Panc1 (cell line): ENCODE data around the gene MAD1L1. TPM values are rescaled to one million over a fixed set of nuclear protein-coding genes. Genes with fewer than 3 reads are reported as not detected.

Experiments used
- ATAC-seq: fragments of 200-7000 bp; cut with Tn5 transposase; 2 replicates; pipeline ENCODE4 v1.9.1; 2020; ENCODE audit warnings: mild to moderate bottlenecking, moderate library complexity
- BruUV-seq: library from RNA; stranded (reverse); fragments of 400-500 nt; replicated peaks from 2 replicates; lab custom pipeline; 2021; lab: Mats Ljungman, UMichigan
- CTCF ChIA-PET: fragments of 300-600 bp; sonication (Branson Sonifier 250); formaldehyde crosslinking; loops from one replicate; lab custom pipeline; 2022; ENCODE audit warnings: antibody characterized with exemption; lab: Charles Lee
- POLR2A ChIA-PET: fragments of 300-600 bp; sonication (Branson Sonifier 250); formaldehyde crosslinking; loops from one replicate; lab custom pipeline; 2022; ENCODE audit warnings: antibody characterized with exemption; lab: Charles Lee
- DNase-seq: peaks from one replicate; pipeline ENCODE4 v3.0.0-alpha.2; 2010; ENCODE audit warnings: low read depth, low spot score
- H3K27ac ChIP-seq: 2 replicates; pipeline ENCODE4 v1.5.1; 2011; ENCODE audit warnings: mild to moderate bottlenecking, low read length, inconsistent platforms
- H3K27me3 ChIP-seq: fragments of 200-500 bp; sonication (Bioruptor generic); 2 replicates; pipeline ENCODE4 v1.6.0; 2014; ENCODE audit warnings: low read length, inconsistent platforms; ENCODE audit not compliant: control insufficient read depth, insufficient read depth
- H3K36me3 ChIP-seq: fragments of 200-500 bp; sonication (Bioruptor generic); 2 replicates; pipeline ENCODE4 v1.5.1; 2014; ENCODE audit warnings: inconsistent platforms, mild to moderate bottlenecking, low read length, moderate library complexity; ENCODE audit not compliant: control insufficient read depth, insufficient read depth
- H3K4me1 ChIP-seq: 2 replicates; pipeline ENCODE4 v1.5.1; 2011; ENCODE audit warnings: inconsistent platforms, mild to moderate bottlenecking, low read length, moderate library complexity; ENCODE audit not compliant: control insufficient read depth, insufficient read depth
- H3K4me3 ChIP-seq, 2 experiments: 2 replicates each; pipeline ENCODE4 v1.5.1; 2011 to 2012; ENCODE audit warnings: low read depth in 2 of 2, low read length in 2 of 2, mild to moderate bottlenecking in 2 of 2, inconsistent platforms in 1 of 2, moderate library complexity in 1 of 2
- H3K9me3 ChIP-seq: fragments of 200-500 bp; sonication (Bioruptor generic); 2 replicates; pipeline ENCODE4 v1.5.1; 2014; ENCODE audit warnings: low read depth, mild to moderate bottlenecking, inconsistent platforms, low read length, moderate library complexity; ENCODE audit not compliant: control insufficient read depth, insufficient read depth
- CTCF ChIP-seq: fragments of 450-650 bp; IDR thresholded peaks from 2 replicates; pipeline ENCODE4 v1.5.1; 2017; ENCODE audit warnings: mild to moderate bottlenecking
- POLR2AphosphoS5 ChIP-seq: IDR thresholded peaks from 2 replicates; pipeline ENCODE4 v1.6.1; 2012; ENCODE audit warnings: mild to moderate bottlenecking, low read depth, low read length, moderate library complexity
- REST ChIP-seq, 2 experiments: IDR thresholded peaks; 2 replicates each; pipeline ENCODE4 v1.6.1; 2011 to 2012; ENCODE audit warnings: low read depth in 2 of 2, control low read depth in 1 of 2, low read length in 1 of 2, mild to moderate bottlenecking in 1 of 2, moderate library complexity in 1 of 2; ENCODE audit not compliant: insufficient read depth in 1 of 2
- SIN3A ChIP-seq: IDR thresholded peaks from 2 replicates; pipeline ENCODE4 v1.6.1; 2012; ENCODE audit warnings: low read depth, mild to moderate bottlenecking, low read length, moderate library complexity, borderline replicate concordance; ENCODE audit not compliant: insufficient read depth
- TCF7L2 ChIP-seq: IDR thresholded peaks from 2 replicates; pipeline ENCODE4 v1.6.1; 2011; ENCODE audit warnings: mild to moderate bottlenecking, low read depth, low read length, inconsistent platforms
- in situ Hi-C: cut with HindIII; loops from 2 replicates; pipeline ENCODE4 v1.10.0; 2016; ENCODE audit warnings: low sequenced_read_pairs, low pct_unique_long_range_greater_than_20kb
- intact Hi-C: fragments of 100-400 bp; cut with micrococcal nuclease; formaldehyde crosslinking; loops from one replicate; pipeline ENCODE4 v1.10.0; 2022; ENCODE audit not compliant: unreplicated experiment
- total RNA-seq: library from RNA; stranded (reverse); gene quantifications from one replicate; pipeline ENCODE4 v1.2.1, GENCODE V29; 2021; ENCODE audit not compliant: unreplicated experiment

The MAD1L1 gene
- total RNA-seq, 1 experiment from 2014 or later: 70.8 TPM

GRCh38 chr7:2093215-2093842, 139.4 kb downstream of the MAD1L1 start:
- Histone ChIP-seq H3K36me3 (no peaks in the 10 kb centered on the region), H3K27ac (no peak overlapping the region), H3K4me3 (no peak overlapping the region), H3K9me3 (no peaks in the 10 kb centered on the region), H3K4me1 (no peaks in the 10 kb centered on the region), H3K27me3 (no peaks in the 10 kb centered on the region)
- CTCF ChIA-PET: no interaction called here
- TF ChIP-seq TCF7L2 (no peak), REST (IDR thresholded peaks at IDR 0.05; ENCODE audit: insufficient read depth in 1 of 2, low read depth in 2 of 2, low read length in 1 of 2) (no peak), SIN3A (no peak), POLR2AphosphoS5 (no peak), CTCF (no peak)
- intact Hi-C loops (no loop called here), in situ Hi-C loops (no loop called here)
- POLR2A ChIA-PET: interaction anchor here (0.7 kb wide), 1 partner anchor 312 kb away, joined by 8 read pairs; no protein-coding TSS in a partner anchor
- ATAC-seq: no peak
- no TSS peak for BruUV-seq
- no peak for DNase-seq

GRCh38 chr7:2092279-2092678, 140.5 kb downstream of the MAD1L1 start:
- BruUV-seq: no TSS peak
- H3K4me1 ChIP-seq: no peaks in the 10 kb centered on the region
- no peak overlapping the region for H3K4me3 ChIP-seq
- intact Hi-C loops (no loop called here), in situ Hi-C loops (no loop called here)
- H3K9me3 ChIP-seq: no peaks in the 10 kb centered on the region
- H3K27ac ChIP-seq: no peak overlapping the region
- DNase-seq: no peak
- no peak for ATAC-seq
- CTCF ChIA-PET: no interaction called here
- H3K36me3 ChIP-seq: no peaks in the 10 kb centered on the region
- H3K27me3 ChIP-seq: no peaks in the 10 kb centered on the region
- no peak for TF ChIP-seq REST (IDR thresholded peaks at IDR 0.05; ENCODE audit: insufficient read depth in 1 of 2, low read depth in 2 of 2, low read length in 1 of 2)
- TF ChIP-seq TCF7L2: no peak
- POLR2A ChIA-PET: interaction anchor here (0.7 kb wide), 1 partner anchor 311 kb away, joined by 8 read pairs; no protein-coding TSS in a partner anchor
